ENCODE measurements around the gene CCNC. TPM values are rescaled to one million over a fixed set of nuclear protein-coding genes. Genes with fewer than 3 reads are reported as not detected.

The CCNC gene
- total and polyA plus RNA-seq, 2 of the 13 experiments (the other 11 are each of a cell fraction or from before 2014, with no cell fraction given) = 69.6 to 141 TPM

- TF ChIP-seq ZNF407 (CRISPR knock-in tag; IDR thresholded peaks at IDR 0.05; ENCODE audit: not compliant biosample characterization) (peak; percentile 93), DNMT3B (CRISPR knock-in tag; conservative IDR thresholded peaks at IDR 0.05) (peak; percentile 95; the same call in 1 of the 2 replicates), ZEB1 (IDR thresholded peaks at IDR 0.05; ENCODE audit: insufficient replicate concordance, low read depth) (peak; percentile 30), HOXA9 (CRISPR knock-in tag; IDR thresholded peaks at IDR 0.05; ENCODE audit: borderline replicate concordance) (no peak), ZNF556 (CRISPR knock-in tag; IDR thresholded peaks at IDR 0.05; ENCODE audit: borderline replicate concordance) (peak; percentile 96), ZNF7 (CRISPR knock-in tag; IDR thresholded peaks at IDR 0.05) (peak; percentile 61; the same call in 1 of the 2 replicates), SOX13 (IDR thresholded peaks at IDR 0.05) (no peak), SOX13 (CRISPR knock-in tag; conservative IDR thresholded peaks at IDR 0.05 in 1 of 2, IDR thresholded peaks at IDR 0.05 in 1 of 2) (peak in 1 of 2 experiments; percentile 63; a peak in 2 of 4 replicates), STAT5B (CRISPR knock-in tag; IDR thresholded peaks at IDR 0.05) (peak; percentile 62; the same call in 1 of the 2 replicates), NFYB (CRISPR knock-in tag; IDR thresholded peaks at IDR 0.05) (no peak; the same call in 1 of the 2 replicates), REST (IDR thresholded peaks at IDR 0.05; ENCODE audit: borderline replicate concordance in 1 of 2, low read depth in 1 of 2, low read length in 2 of 2) (peak in 1 of 2 experiments; percentile 78; a peak in 1 of 4 replicates), ZNF12 (CRISPR knock-in tag; IDR thresholded peaks at IDR 0.05) (peak; percentile 58; the same call in 1 of the 2 replicates), ZNF263 (CRISPR knock-in tag; IDR thresholded peaks at IDR 0.05) (peak; percentile 75), ZKSCAN8 (CRISPR knock-in tag; IDR thresholded peaks at IDR 0.05; ENCODE audit: borderline replicate concordance) (peak; percentile 90), DDIT3 (CRISPR knock-in tag; IDR thresholded peaks at IDR 0.05) (no peak), ZBTB8A (CRISPR knock-in tag; IDR thresholded peaks at IDR 0.05; ENCODE audit: borderline replicate concordance, low read depth) (no peak)
Observed at GRCh38 chr6:99568103-99568933, at the start of gene CCNC (continued).
